GM12891 (cell line): ENCODE data around the gene PHKA2.

Experiments used
- PAX5 ChIP-seq: IDR thresholded peaks from 2 replicates; pipeline ENCODE4 v1.6.1; 2011; ENCODE audit warnings: low read length, moderate library complexity, mild to moderate bottlenecking; ENCODE audit not compliant: insufficient read depth, severe bottlenecking
- POLR2A ChIP-seq: IDR thresholded peaks from 2 replicates; pipeline ENCODE4 v1.6.1; 2011; ENCODE audit warnings: low read depth, low read length, control low read depth
- POLR2AphosphoS5 ChIP-seq: IDR thresholded peaks from 2 replicates; pipeline ENCODE4 v1.6.1; 2011; ENCODE audit warnings: low read depth, low read length, control low read depth

GRCh38 chrX:18994713-18995112 lies 10.8 kb upstream of the PHKA2 start:
- no peak for TF ChIP-seq POLR2AphosphoS5
- no peak for TF ChIP-seq POLR2A
- TF ChIP-seq PAX5 = no peak
